H9 (cell line): ENCODE results near the gene NCMAP. TPM values are rescaled to one million over a fixed set of nuclear protein-coding genes. Genes with fewer than 3 reads are reported as not detected.
A peak's percentile ranks its signal among the peaks of the same experiment; 100 is the strongest.

Experiments
- DNase-seq: peaks from one replicate; pipeline ENCODE4 v3.0.0-alpha.2; 2017
- H2AFZ ChIP-seq: one replicate; pipeline ENCODE4 v1.6.1; 2013; ENCODE audit warnings: mild to moderate bottlenecking, low read length, control low read depth, moderate library complexity
- H2AK5ac ChIP-seq: 2 replicates; pipeline ENCODE4 v1.6.1; 2013; ENCODE audit warnings: low read length, control low read depth, mixed read lengths; ENCODE audit not compliant: insufficient read length
- H2BK120ac ChIP-seq: one replicate; pipeline ENCODE4 v1.6.1; 2013; ENCODE audit warnings: low read depth, mild to moderate bottlenecking, low read length, control low read depth, inconsistent platforms; ENCODE audit not compliant: poor library complexity, severe bottlenecking
- H2BK12ac ChIP-seq: 2 replicates; pipeline ENCODE4 v1.6.1; 2013; ENCODE audit warnings: low read length, control low read depth, mixed read lengths, low read depth; ENCODE audit not compliant: insufficient read length
- H2BK15ac ChIP-seq: 2 replicates; pipeline ENCODE4 v1.6.1; 2013; ENCODE audit warnings: low read depth, low read length, control low read depth
- H2BK20ac ChIP-seq: one replicate; pipeline ENCODE4 v1.6.1; 2013; ENCODE audit warnings: low read depth, mild to moderate bottlenecking, low read length, control low read depth, inconsistent platforms; ENCODE audit not compliant: poor library complexity, severe bottlenecking
- H2BK5ac ChIP-seq: 2 replicates; pipeline ENCODE4 v1.6.1; 2013; ENCODE audit warnings: low read length, control low read depth, mixed read lengths; ENCODE audit not compliant: insufficient read length
- H3K14ac ChIP-seq: 2 replicates; pipeline ENCODE4 v1.6.1; 2013; ENCODE audit warnings: low read length, control low read depth; ENCODE audit not compliant: insufficient read depth
- H3K18ac ChIP-seq: 2 replicates; pipeline ENCODE4 v1.6.1; 2013; ENCODE audit warnings: low read depth, mild to moderate bottlenecking, mixed read lengths, low read length, control low read depth; ENCODE audit not compliant: insufficient read length
- H3K23ac ChIP-seq: 2 replicates; pipeline ENCODE4 v1.6.1; 2013; ENCODE audit warnings: low read length, control low read depth, mixed read lengths, low read depth; ENCODE audit not compliant: insufficient read length
- H3K23me2 ChIP-seq: 2 replicates; pipeline ENCODE4 v1.6.1; 2013; ENCODE audit warnings: low read depth, mild to moderate bottlenecking, mixed read lengths, low read length, control low read depth; ENCODE audit not compliant: insufficient read length, poor library complexity, severe bottlenecking
- H3K27ac ChIP-seq: 2 replicates; pipeline ENCODE4 v1.5.1; 2013; ENCODE audit warnings: low read length, control low read depth, mixed read lengths, low read depth; ENCODE audit not compliant: insufficient read length
- H3K27me3 ChIP-seq: 2 replicates; pipeline ENCODE4 v1.6.1; 2013; ENCODE audit warnings: low read length, control low read depth, inconsistent platforms; ENCODE audit not compliant: insufficient read depth
- H3K4ac ChIP-seq: 2 replicates; pipeline ENCODE4 v1.6.1; 2013; ENCODE audit warnings: low read depth, mild to moderate bottlenecking, control low read depth, inconsistent platforms, low read length, moderate library complexity
- H3K4me1 ChIP-seq: 2 replicates; pipeline ENCODE4 v1.6.1; 2013; ENCODE audit warnings: low read length, control low read depth, inconsistent platforms; ENCODE audit not compliant: insufficient read depth
- H3K4me2 ChIP-seq: 2 replicates; pipeline ENCODE4 v1.6.1; 2013; ENCODE audit warnings: low read length, control low read depth, mixed read lengths; ENCODE audit not compliant: insufficient read length, insufficient read depth
- H3K56ac ChIP-seq: 2 replicates; pipeline ENCODE4 v1.6.1; 2013; ENCODE audit warnings: low read depth, mild to moderate bottlenecking, mixed read lengths, low read length, control low read depth; ENCODE audit not compliant: insufficient read length
- H3K79me1 ChIP-seq: 2 replicates; pipeline ENCODE4 v1.6.1; 2013; ENCODE audit warnings: low read depth, mild to moderate bottlenecking, moderate library complexity, low read length, control low read depth, inconsistent platforms; ENCODE audit not compliant: insufficient read depth, poor library complexity, severe bottlenecking
- H3K79me2 ChIP-seq: 2 replicates; pipeline ENCODE4 v1.6.1; 2013; ENCODE audit warnings: low read length, control low read depth, inconsistent platforms; ENCODE audit not compliant: insufficient read depth
- H3K9ac ChIP-seq: 2 replicates; pipeline ENCODE4 v1.6.1; 2013; ENCODE audit warnings: low read length, control low read depth, mixed read lengths; ENCODE audit not compliant: insufficient read length; ENCODE audit errors: extremely low read depth
- H3K9me3 ChIP-seq: one replicate; pipeline ENCODE4 v1.6.1; 2013; ENCODE audit warnings: low read depth, low read length, inconsistent platforms; ENCODE audit not compliant: control insufficient read depth
- H3T11ph ChIP-seq: one replicate; pipeline ENCODE4 v1.6.1; 2013; ENCODE audit warnings: mild to moderate bottlenecking, low read length, control low read depth, inconsistent platforms
- H4K20me1 ChIP-seq: one replicate; pipeline ENCODE4 v1.6.1; 2013; ENCODE audit not compliant: control insufficient read depth, insufficient read length, insufficient read depth
- H4K5ac ChIP-seq: 2 replicates; pipeline ENCODE4 v1.6.1; 2013; ENCODE audit warnings: low read depth, mild to moderate bottlenecking, mixed read lengths, low read length, control low read depth; ENCODE audit not compliant: insufficient read length
- H4K8ac ChIP-seq: replicated peaks from 2 replicates; pipeline ENCODE4 v1.6.1; 2013; ENCODE audit warnings: low read length, control low read depth, mixed read lengths, low read depth; ENCODE audit not compliant: insufficient read length
- H4K91ac ChIP-seq: 2 replicates; pipeline ENCODE4 v1.6.1; 2013; ENCODE audit warnings: low read depth, mild to moderate bottlenecking, moderate library complexity, mixed read lengths, low read length, control low read depth; ENCODE audit not compliant: insufficient read length
- H3K27ac Mint-ChIP-seq, 3 experiments: 2 replicates in 2 of 3; 3 replicates in 1 of 3; pipeline ENCODE4 v1.8.0; 2020 to 2021; ENCODE audit warnings: mixed read lengths in 3 of 3, mild to moderate bottlenecking in 1 of 3, moderate library complexity in 1 of 3
- H3K27me3 Mint-ChIP-seq: 2 replicates; pipeline ENCODE4 v1.8.0; 2021; ENCODE audit warnings: low read depth, mild to moderate bottlenecking, moderate library complexity, mixed read lengths
- H3K36me3 Mint-ChIP-seq, 3 experiments: 2 replicates in 2 of 3; 3 replicates in 1 of 3; pipeline ENCODE4 v1.8.0; 2020 to 2021; ENCODE audit warnings: low read depth in 3 of 3, mixed read lengths in 3 of 3; ENCODE audit not compliant: insufficient read depth in 1 of 3
- H3K4me1 Mint-ChIP-seq, 2 experiments: 2 replicates each; pipeline ENCODE4 v1.8.0; 2020; ENCODE audit warnings: mixed read lengths in 2 of 2
- H3K4me3 Mint-ChIP-seq, 2 experiments: 2 replicates in 1 of 2; 3 replicates in 1 of 2; pipeline ENCODE4 v1.8.0; 2020 to 2021; ENCODE audit warnings: mild to moderate bottlenecking in 2 of 2, mixed read lengths in 2 of 2, moderate library complexity in 1 of 2
- H3K9me3 Mint-ChIP-seq, 2 experiments: 2 replicates in 1 of 2; 3 replicates in 1 of 2; pipeline ENCODE4 v1.8.0; 2020; ENCODE audit warnings: mild to moderate bottlenecking in 2 of 2, mixed read lengths in 2 of 2, moderate library complexity in 1 of 2
- WGBS: extraction: QIAGEN DNeasy Blood & Tissue Kit; methylation state at CpG from one replicate; pipeline ENCODE4 v1.1.7; 2013; ENCODE audit warnings: missing lambda C conversion rate, low lambda C conversion rate, mixed read lengths; ENCODE audit not compliant: insufficient read length; ENCODE audit errors: extremely low coverage; 5-methylcytosine and 5-hydroxymethylcytosine counted together
- total RNA-seq: library from RNA; stranded (reverse); gene quantifications from 2 replicates; pipeline ENCODE4 v1.2.1, GENCODE V29; 2021
- TF ChIP-seq, protein P1 (sequence below): fragments of 200-600 bp; sonication (generic); conservative IDR thresholded peaks from 3 replicates; pipeline ENCODE4 v1.8.0; 2021; ENCODE audit warnings: antibody characterized with exemption, mild to moderate bottlenecking

NCMAP gene
- total RNA-seq, 1 experiment from 2014 or later, result 0.35 TPM

DNA sequence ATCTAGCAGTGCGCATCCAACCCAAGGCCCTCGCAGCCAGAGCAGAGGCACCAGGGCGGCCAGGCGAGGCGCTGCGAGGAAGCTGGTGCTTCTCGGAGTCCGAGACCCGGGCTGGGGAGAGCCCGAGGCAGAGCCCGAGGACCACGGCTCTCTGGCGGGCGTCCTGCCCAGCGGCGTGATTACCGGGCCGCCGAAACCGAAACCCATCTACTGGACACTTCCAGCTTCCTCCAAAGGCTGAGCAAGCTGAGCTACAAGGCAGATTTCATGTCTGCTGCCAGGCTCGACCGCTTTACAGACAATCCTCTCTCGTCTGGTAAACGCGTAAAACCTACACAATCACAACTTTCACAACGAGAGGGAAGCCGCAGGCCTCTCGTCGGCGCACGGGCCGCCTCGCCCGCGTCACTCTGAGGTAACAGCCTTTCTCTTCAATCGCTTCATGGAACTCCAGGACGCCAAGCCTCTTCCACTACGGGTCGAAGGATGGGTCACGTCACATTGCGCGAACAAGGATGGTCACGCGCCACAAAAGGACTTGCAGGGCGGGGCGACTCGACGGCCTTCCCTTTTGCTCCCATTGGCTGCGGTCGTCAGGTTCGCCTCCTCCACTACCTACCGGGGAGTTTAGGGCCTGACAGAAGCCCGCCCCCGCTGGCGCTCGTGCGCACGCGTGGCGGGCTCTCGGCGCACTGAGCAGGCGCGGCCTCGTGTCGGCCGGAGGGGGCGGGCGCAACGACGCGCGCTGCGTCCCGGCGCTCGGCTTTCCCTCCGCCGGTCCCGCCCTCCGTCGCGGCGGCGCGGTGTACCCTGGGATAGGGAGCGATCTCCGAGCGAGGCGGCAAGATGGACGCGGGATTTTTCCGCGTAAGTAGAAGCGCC lies 86.8 kb downstream of the NCMAP start, which contains the start of gene SRRM1:
TSS of gene SRRM1 (plus strand) at position 822 of the 882 bp plus-strand sequence. CDS start at position 847, 25 bp downstream.
- Histone ChIP-seq H2BK15ac (no peak within 1 kb of the TSS), H4K5ac (no peak within 1 kb of the TSS), H2BK20ac (no peak within 1 kb of the TSS), H3K9ac (peak within 1 kb of the TSS; percentile 93), H3K18ac (peak within 1 kb of the TSS; percentile 78), H3T11ph (no peak within 1 kb of the TSS), H3K23ac (no peak within 1 kb of the TSS), H4K20me1 (no peaks in the 10 kb centered on the region), H3K4me2 (peak within 1 kb of the TSS; percentile 91), H3K23me2 (peaks cover 7% of the 10 kb centered on the region), H4K91ac (no peak within 1 kb of the TSS), H3K79me2 (peaks cover 27% of the 10 kb centered on the region), H3K27ac (peak within 1 kb of the TSS; percentile 87), H3K27me3 (no peaks in the 10 kb centered on the region), H2BK12ac (no peak within 1 kb of the TSS), H3K4ac (no peak within 1 kb of the TSS; the same call in 1 of the 2 replicates), H2BK5ac (peak within 1 kb of the TSS; percentile 14), H3K9me3 (no peaks in the 10 kb centered on the region), H3K14ac (peak within 1 kb of the TSS; percentile 87), H4K8ac (no peak within 1 kb of the TSS), H2AFZ (no peak within 1 kb of the TSS), H2BK120ac (peak within 1 kb of the TSS; percentile 3), H2AK5ac (no peak within 1 kb of the TSS), H3K56ac (no peak within 1 kb of the TSS), H3K4me1 (no peaks in the 10 kb centered on the region), H3K79me1 (no peaks in the 10 kb centered on the region)
- Mint-ChIP-seq H3K9me3 (no peaks in the 10 kb centered on the region), H3K4me3 (peak within 1 kb of the TSS; percentile 92 to 96), H3K27me3 (no peaks in the 10 kb centered on the region; the same call in 1 of the 2 replicates), H3K36me3 (peaks cover 28 to 37% (median 32%) of the 10 kb centered on the region in 3 experiments; a peak in 6 of 7 replicates), H3K4me1 (peaks cover 19% of the 10 kb centered on the region in 2 experiments), H3K27ac (peak within 1 kb of the TSS; percentile 99 to 100 (median 100))
- DNase-seq, result peak; percentile 100
- no CpG with 5 or more reads among the region's 95 CpGs for WGBS
- TF ChIP-seq, protein P1, sequence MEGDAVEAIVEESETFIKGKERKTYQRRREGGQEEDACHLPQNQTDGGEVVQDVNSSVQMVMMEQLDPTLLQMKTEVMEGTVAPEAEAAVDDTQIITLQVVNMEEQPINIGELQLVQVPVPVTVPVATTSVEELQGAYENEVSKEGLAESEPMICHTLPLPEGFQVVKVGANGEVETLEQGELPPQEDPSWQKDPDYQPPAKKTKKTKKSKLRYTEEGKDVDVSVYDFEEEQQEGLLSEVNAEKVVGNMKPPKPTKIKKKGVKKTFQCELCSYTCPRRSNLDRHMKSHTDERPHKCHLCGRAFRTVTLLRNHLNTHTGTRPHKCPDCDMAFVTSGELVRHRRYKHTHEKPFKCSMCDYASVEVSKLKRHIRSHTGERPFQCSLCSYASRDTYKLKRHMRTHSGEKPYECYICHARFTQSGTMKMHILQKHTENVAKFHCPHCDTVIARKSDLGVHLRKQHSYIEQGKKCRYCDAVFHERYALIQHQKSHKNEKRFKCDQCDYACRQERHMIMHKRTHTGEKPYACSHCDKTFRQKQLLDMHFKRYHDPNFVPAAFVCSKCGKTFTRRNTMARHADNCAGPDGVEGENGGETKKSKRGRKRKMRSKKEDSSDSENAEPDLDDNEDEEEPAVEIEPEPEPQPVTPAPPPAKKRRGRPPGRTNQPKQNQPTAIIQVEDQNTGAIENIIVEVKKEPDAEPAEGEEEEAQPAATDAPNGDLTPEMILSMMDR, result no peak
